K562 (cell line): ENCODE results near the gene ERGIC1. TPM values are rescaled to one million over a fixed set of nuclear protein-coding genes. Genes with fewer than 3 reads are reported as not detected.

Experiments
- CHD4 ChIP-seq: fragments of 200-600 bp; sonication (generic); IDR thresholded peaks from 3 replicates; pipeline ENCODE4 v1.6.1; 2012; ENCODE audit warnings: low read depth, mild to moderate bottlenecking, mixed read lengths, low read length, inconsistent platforms; ENCODE audit not compliant: insufficient read depth, insufficient replicate concordance, poor library complexity, severe bottlenecking
- DPF2 ChIP-seq: fragments of 450-650 bp; IDR thresholded peaks from 2 replicates; pipeline ENCODE4 v1.6.1; 2016
- EHMT2 ChIP-seq: fragments of 450-650 bp; IDR thresholded peaks from 2 replicates; pipeline ENCODE4 v1.6.1; 2018; ENCODE audit warnings: antibody characterized with exemption
- EP300 ChIP-seq: IDR thresholded peaks from 2 replicates; pipeline ENCODE4 v1.6.1; 2012; ENCODE audit warnings: low read length, improper control_type of control experiment
- FOXM1 ChIP-seq, 2 experiments: fragments of 450-650 bp in 1 of 2; sonication (generic) in 1 of 2; formaldehyde crosslinking in 1 of 2; IDR thresholded peaks; 2 replicates each; pipeline versions ENCODE4 v1.6.1 to v1.9.0; 2017 to 2022; ENCODE audit warnings: low read depth in 2 of 2, mild to moderate bottlenecking in 2 of 2, missing genetic modification reagents in 1 of 2, moderate library complexity in 1 of 2
- FOXP1 ChIP-seq: sonication (generic); formaldehyde crosslinking; IDR thresholded peaks from 2 replicates; pipeline ENCODE4 v1.8.0; 2022; ENCODE audit warnings: mild to moderate bottlenecking, missing genetic modification reagents
- HCFC1 ChIP-seq: IDR thresholded peaks from 2 replicates; pipeline ENCODE4 v1.6.1; 2012; ENCODE audit warnings: low read depth, low read length, improper control_type of control experiment
- L3MBTL2 ChIP-seq: fragments of 450-650 bp; IDR thresholded peaks from 2 replicates; pipeline ENCODE4 v1.6.1; 2016; ENCODE audit warnings: mild to moderate bottlenecking, moderate library complexity
- MTA1 ChIP-seq: fragments of 450-650 bp; IDR thresholded peaks from 2 replicates; pipeline ENCODE4 v1.6.1; 2017; ENCODE audit warnings: borderline replicate concordance
- MTA2 ChIP-seq: fragments of 450-650 bp; IDR thresholded peaks from 2 replicates; pipeline ENCODE4 v1.6.1; 2016; ENCODE audit warnings: low read depth
- NFE2 ChIP-seq: IDR thresholded peaks from 2 replicates; pipeline ENCODE4 v1.6.1; 2014; ENCODE audit warnings: antibody characterized with exemption, low read depth
- NFRKB ChIP-seq: fragments of 450-650 bp; IDR thresholded peaks from 2 replicates; pipeline ENCODE4 v1.6.1; 2016; ENCODE audit warnings: low read depth
- RFX1 ChIP-seq: fragments of 450-650 bp; IDR thresholded peaks from 2 replicates; pipeline ENCODE4 v1.6.1; 2016; ENCODE audit warnings: mild to moderate bottlenecking, moderate library complexity
- RNF2 ChIP-seq: sonication (generic); IDR thresholded peaks from 2 replicates; pipeline ENCODE4 v1.6.1; 2016
- TBP ChIP-seq: optimal IDR thresholded peaks from 2 replicates; pipeline ENCODE3; 2011; ENCODE audit warnings: low read depth, low read length, improper control_type of control experiment
- TSHZ1 ChIP-seq: fragments of 250-450 bp; sonication (Bioruptor Pico); IDR thresholded peaks from 2 replicates; pipeline ENCODE4 v1.4.0; 2020; ENCODE audit warnings: mild to moderate bottlenecking, moderate library complexity
- ZEB2 ChIP-seq: fragments of 450-650 bp; IDR thresholded peaks from 2 replicates; pipeline ENCODE4 v1.6.1; 2016
- ZFP1 ChIP-seq: fragments of 450-650 bp; formaldehyde crosslinking; IDR thresholded peaks from 2 replicates; pipeline ENCODE4 v1.4.0; 2020; ENCODE audit warnings: mild to moderate bottlenecking, mixed read lengths
- ZFP91 ChIP-seq: sonication (generic); formaldehyde crosslinking; IDR thresholded peaks from 2 replicates; pipeline ENCODE4 v1.8.0; 2022; ENCODE audit warnings: mild to moderate bottlenecking, missing genetic modification reagents
- ZNF398 ChIP-seq: fragments of 250-450 bp; sonication (Bioruptor Pico); IDR thresholded peaks from 2 replicates; pipeline ENCODE4 v1.8.0; 2021; ENCODE audit warnings: moderate library complexity, mild to moderate bottlenecking, inconsistent platforms
- ZNF695 ChIP-seq: fragments of 450-650 bp; formaldehyde crosslinking; IDR thresholded peaks from 2 replicates; pipeline ENCODE4 v1.4.0; 2020; ENCODE audit warnings: mild to moderate bottlenecking, moderate library complexity
- polyA plus RNA-seq, 8 experiments: library from polyadenylated mRNA; depleted of rRNA in 4 of 8; stranded (reverse) in 5 of 8; unstranded in 3 of 8; fragments of >200 nt; fragmentation: Nextera tagmentation in 2 of 8; fragmentation: Illumina TruSeq in 1 of 8; extraction: Ambion mirVana in 2 of 8; extraction: Trizol in 1 of 8; gene quantifications; 2 replicates each; pipeline versions ENCODE4 v1.2.1 to v1.2.3, GENCODE V29; 2011 to 2014; ENCODE audit warnings: inconsistent platforms in 1 of 8, missing spikeins in 1 of 8
- total RNA-seq, 7 experiments: library from RNA; depleted of rRNA in 6 of 7; stranded (reverse); fragments of >200 nt in 6 of 7; fragmentation: Illumina TruSeq in 2 of 7; extraction: Trizol in 2 of 7; gene quantifications; 2 replicates each; pipeline versions ENCODE4 v1.2.1 to v1.2.3, GENCODE V29; 2011 to 2021; ENCODE audit warnings: low replicate concordance in 1 of 7
- TF ChIP-seq, protein P1 (sequence below): fragments of 250-450 bp; sonication (Bioruptor Pico); IDR thresholded peaks from 2 replicates; pipeline ENCODE4 v1.6.1; 2021; ENCODE audit warnings: mild to moderate bottlenecking

Gene ERGIC1
- total and polyA plus RNA-seq, 9 of the 15 experiments (the other 6 are each of a cell fraction or from before 2014, with no cell fraction given): 5.5 to 68.4 (median 36.4) TPM

DNA sequence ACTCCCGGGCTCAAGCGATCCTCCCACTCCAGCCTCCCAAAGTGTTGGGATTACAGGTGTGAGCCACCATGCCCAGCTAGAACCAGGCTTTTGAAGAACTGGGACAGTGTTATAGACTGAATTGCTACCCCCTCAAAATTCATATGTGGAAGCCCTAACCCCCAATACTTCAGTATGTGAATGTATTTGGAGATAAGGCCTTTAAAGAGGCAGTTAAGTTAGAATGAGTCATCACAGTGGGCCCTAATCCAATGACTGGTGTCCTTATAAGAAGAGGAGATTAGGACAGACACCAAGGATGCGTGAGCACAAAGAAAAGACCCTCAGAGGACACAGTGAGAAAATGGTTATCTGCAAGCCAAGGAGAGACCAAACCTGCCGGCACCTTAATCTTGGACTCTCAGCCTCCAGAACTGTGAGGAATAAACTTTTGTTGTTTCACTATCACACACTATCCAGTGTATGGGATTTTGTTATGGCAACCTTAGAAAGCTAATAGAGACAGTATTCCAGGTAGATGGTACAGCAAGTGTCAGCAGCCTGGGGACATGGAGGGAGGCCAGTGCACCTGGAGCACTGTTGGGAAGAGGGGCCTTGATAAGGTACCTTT, 31.4 kb upstream of the ERGIC1 start (continued):
- TF ChIP-seq TSHZ1 (CRISPR knock-in tag) (no peak), EHMT2 (peak; percentile 32; the same call in 1 of the 2 replicates), DPF2 (peak; percentile 98), ZEB2 (peak; percentile 70; the same call in 1 of the 2 replicates), TBP (peak; percentile 47), MTA2 (peak; percentile 64), RFX1 (peak; percentile 67), EP300 (peak; percentile 90), FOXM1 (IDR thresholded peaks at IDR 0.05; ENCODE audit: low read depth) (peak; percentile 74; the same call in 1 of the 2 replicates), FOXM1 (CRISPR knock-in tag; IDR thresholded peaks at IDR 0.05; ENCODE audit: low read depth) (no peak), ZNF398 (no peak), ZFP91 (CRISPR knock-in tag) (no peak), ZNF695 (CRISPR knock-in tag) (no peak), FOXP1 (CRISPR knock-in tag) (no peak), ZFP1 (CRISPR knock-in tag) (no peak), NFE2 (peak; percentile 83), NFRKB (0 out of 2 replicates have a peak, but pooled peaks have one; percentile 50), CHD4 (peak; percentile 48), L3MBTL2 (no peak), MTA1 (peak; percentile 74; the same call in 1 of the 2 replicates), HCFC1 (0 out of 2 replicates have a peak, but pooled peaks have one; percentile 10), RNF2 (peak; percentile 64; the same call in 1 of the 2 replicates)
- TF ChIP-seq, protein P1, sequence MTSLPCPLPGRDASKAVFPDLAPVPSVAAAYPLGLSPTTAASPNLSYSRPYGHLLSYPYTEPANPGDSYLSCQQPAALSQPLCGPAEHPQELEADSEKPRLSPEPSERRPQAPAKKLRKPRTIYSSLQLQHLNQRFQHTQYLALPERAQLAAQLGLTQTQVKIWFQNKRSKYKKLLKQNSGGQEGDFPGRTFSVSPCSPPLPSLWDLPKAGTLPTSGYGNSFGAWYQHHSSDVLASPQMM (CRISPR knock-in tag): no peak
